Hippocampal formation (tissue), 2 donors: Measurements from ENCODE around the gene TM2D3.

Experiments
- DNase-seq, 2 donors: peaks; one replicate each; lab custom pipeline; 2025; lab: John Stamatoyannopoulos, UW

Gene TM2D3

GRCh38 chr15:101623367-101624304, 28.5 kb downstream of the TM2D3 start:
- no peak for DNase-seq

GRCh38 chr15:101621961-101622360, 30.2 kb downstream of the TM2D3 start:
- no peak for DNase-seq

- no peak for DNase-seq
Measured at GRCh38 chr15:101620671-101621070, 31.5 kb downstream of the TM2D3 start.

- no peak for DNase-seq
Measured at GRCh38 chr15:101619615-101619865, 32.6 kb downstream of the TM2D3 start.

- DNase-seq = no peak
Measured at GRCh38 chr15:101618851-101619614, 33.1 kb downstream of the TM2D3 start.

GRCh38 chr15:101618076-101618475, 34.1 kb downstream of the TM2D3 start:
- no peak for DNase-seq

- no peak for DNase-seq
Measured at GRCh38 chr15:101617390-101617965, 34.7 kb downstream of the TM2D3 start.

- no peak for DNase-seq
Measured at GRCh38 chr15:101615986-101616848, 36.0 kb downstream of the TM2D3 start.

- no peak for DNase-seq
Measured at GRCh38 chr15:101615414-101615985, 36.7 kb downstream of the TM2D3 start.

- DNase-seq = no peak
Measured at GRCh38 chr15:101614761-101615160, 37.4 kb downstream of the TM2D3 start.

- DNase-seq = no peak
Measured at GRCh38 chr15:101614001-101614585, 38.1 kb downstream of the TM2D3 start.

- peak in 1 of 2 donors; percentile 22 for DNase-seq
Measured at GRCh38 chr15:101613130-101614000, 38.8 kb downstream of the TM2D3 start.

- no peak for DNase-seq
Measured at GRCh38 chr15:101612676-101613075, 39.5 kb downstream of the TM2D3 start.

GRCh38 chr15:101611580-101612299, 40.4 kb downstream of the TM2D3 start:
- DNase-seq = no peak

- DNase-seq = no peak
Measured at GRCh38 chr15:101611007-101611406, 41.2 kb downstream of the TM2D3 start.

- no peak for DNase-seq
Measured at GRCh38 chr15:101610611-101611000, 41.6 kb downstream of the TM2D3 start.

- DNase-seq = no peak
Measured at GRCh38 chr15:101609742-101610610, 42.2 kb downstream of the TM2D3 start.

GRCh38 chr15:101608201-101608600, 44.0 kb downstream of the TM2D3 start:
- DNase-seq = no peak

- no peak for DNase-seq
Measured at GRCh38 chr15:101607108-101607507, 45.1 kb downstream of the TM2D3 start.
